ENCODE data around the gene ITPR2.

The ITPR2 gene

GRCh38 chr12:26410689-26411088 is 422.3 kb downstream of the ITPR2 start:
- CTCF ChIA-PET: interaction anchor here (0.6 kb wide), 1 partner anchor 602 kb away, joined by 3 read pairs; no protein-coding TSS in a partner anchor
- POLR2A ChIA-PET: no interaction called here
- TF ChIP-seq CTBP1 (IDR thresholded peaks at IDR 0.05; ENCODE audit: borderline replicate concordance) (no peak), FOXK2 (IDR thresholded peaks at IDR 0.05) (no peak), ARNT (IDR thresholded peaks at IDR 0.05) (no peak), SP1 (IDR thresholded peaks at IDR 0.05) (no peak), TARDBP (IDR thresholded peaks at IDR 0.05) (no peak), LEF1 (IDR thresholded peaks at IDR 0.05; ENCODE audit: borderline replicate concordance) (no peak), FOXA1 (IDR thresholded peaks at IDR 0.05) (no peak), BHLHE40 (IDR thresholded peaks at IDR 0.05; ENCODE audit: borderline replicate concordance) (no peak), ZNF384 (IDR thresholded peaks at IDR 0.05) (no peak), NFRKB (IDR thresholded peaks at IDR 0.05) (no peak), L3MBTL2 (conservative IDR thresholded peaks at IDR 0.05) (no peak), ELF4 (IDR thresholded peaks at IDR 0.05) (no peak), PKNOX1 (IDR thresholded peaks at IDR 0.05) (no peak), FOXM1 (IDR thresholded peaks at IDR 0.05; ENCODE audit: borderline replicate concordance) (no peak), HDGF (IDR thresholded peaks at IDR 0.05; ENCODE audit: borderline replicate concordance) (no peak)
- no peak for DNase-seq (ENCODE audit: extremely low spot score)

GRCh38 chr12:26406813-26407212 is 426.2 kb downstream of the ITPR2 start:
- TF ChIP-seq TARDBP (IDR thresholded peaks at IDR 0.05) (no peak), LEF1 (IDR thresholded peaks at IDR 0.05; ENCODE audit: borderline replicate concordance) (no peak), ARNT (IDR thresholded peaks at IDR 0.05) (no peak), SUZ12 (IDR thresholded peaks at IDR 0.05) (no peak), FOXK2 (IDR thresholded peaks at IDR 0.05) (no peak), FOXA1 (IDR thresholded peaks at IDR 0.05) (no peak), HDGF (IDR thresholded peaks at IDR 0.05; ENCODE audit: borderline replicate concordance) (no peak), PKNOX1 (IDR thresholded peaks at IDR 0.05) (no peak), NFRKB (IDR thresholded peaks at IDR 0.05) (no peak), L3MBTL2 (conservative IDR thresholded peaks at IDR 0.05) (no peak), ELF4 (IDR thresholded peaks at IDR 0.05) (no peak), FOXM1 (IDR thresholded peaks at IDR 0.05; ENCODE audit: borderline replicate concordance) (no peak)
- ChIA-PET POLR2A (no interaction called here), CTCF (no interaction called here)
- DNase-seq (ENCODE audit: extremely low spot score): no peak

GRCh38 chr12:26406391-26406790 is 426.6 kb downstream of the ITPR2 start:
- TF ChIP-seq LEF1 (IDR thresholded peaks at IDR 0.05; ENCODE audit: borderline replicate concordance) (no peak), FOXK2 (IDR thresholded peaks at IDR 0.05) (no peak), FOXM1 (IDR thresholded peaks at IDR 0.05; ENCODE audit: borderline replicate concordance) (no peak)
- POLR2A ChIA-PET: no interaction called here
- CTCF ChIA-PET: no interaction called here
- DNase-seq (ENCODE audit: extremely low spot score): no peak

DNA sequence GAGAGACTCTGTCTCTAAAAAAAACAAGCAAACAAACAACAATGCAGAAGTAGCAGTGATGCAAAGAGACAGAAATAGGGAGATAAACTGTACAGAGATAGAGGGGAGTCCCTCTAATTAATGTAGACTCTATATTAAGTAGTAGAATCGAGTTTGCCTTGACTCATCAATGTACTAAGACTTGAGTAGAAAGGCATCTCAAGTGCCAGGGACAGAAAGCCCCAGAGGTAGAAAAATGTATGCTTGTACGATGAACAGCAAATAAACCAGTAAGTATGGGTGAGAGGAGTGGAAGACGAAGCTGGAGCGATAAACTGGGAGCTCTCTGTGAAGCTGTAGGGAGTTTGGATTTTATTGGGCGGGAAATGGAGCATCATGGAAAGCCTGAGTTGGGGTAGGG is 429.4 kb downstream of the ITPR2 start:
- no peak for DNase-seq (ENCODE audit: extremely low spot score)
- ChIA-PET CTCF (no interaction called here), POLR2A (no interaction called here)
- no peak for TF ChIP-seq HDGF (IDR thresholded peaks at IDR 0.05; ENCODE audit: borderline replicate concordance)
- TF ChIP-seq SUZ12 (IDR thresholded peaks at IDR 0.05): no peak
- TF ChIP-seq TARDBP (IDR thresholded peaks at IDR 0.05): no peak
- TF ChIP-seq ZNF384 (IDR thresholded peaks at IDR 0.05): no peak
- TF ChIP-seq ELF4 (IDR thresholded peaks at IDR 0.05): no peak
- no peak for TF ChIP-seq NFRKB (IDR thresholded peaks at IDR 0.05)
- TF ChIP-seq CTBP1 (IDR thresholded peaks at IDR 0.05; ENCODE audit: borderline replicate concordance): no peak
- no peak for TF ChIP-seq LEF1 (IDR thresholded peaks at IDR 0.05; ENCODE audit: borderline replicate concordance)
- TF ChIP-seq FOXM1 (IDR thresholded peaks at IDR 0.05; ENCODE audit: borderline replicate concordance): no peak
- TF ChIP-seq SP1 (IDR thresholded peaks at IDR 0.05): no peak

GRCh38 chr12:26402648-26403047 is 430.3 kb downstream of the ITPR2 start:
- no peak for DNase-seq (ENCODE audit: extremely low spot score)
- ChIA-PET POLR2A (no interaction called here), CTCF (no interaction called here)
- TF ChIP-seq HDGF (IDR thresholded peaks at IDR 0.05; ENCODE audit: borderline replicate concordance): no peak
- TF ChIP-seq LEF1 (IDR thresholded peaks at IDR 0.05; ENCODE audit: borderline replicate concordance): no peak
- TF ChIP-seq FOXA1 (IDR thresholded peaks at IDR 0.05): no peak
- no peak for TF ChIP-seq NFRKB (IDR thresholded peaks at IDR 0.05)
- no peak for TF ChIP-seq FOXM1 (IDR thresholded peaks at IDR 0.05; ENCODE audit: borderline replicate concordance)
- no peak for TF ChIP-seq SP1 (IDR thresholded peaks at IDR 0.05)
- TF ChIP-seq ZNF384 (IDR thresholded peaks at IDR 0.05): no peak

DNA sequence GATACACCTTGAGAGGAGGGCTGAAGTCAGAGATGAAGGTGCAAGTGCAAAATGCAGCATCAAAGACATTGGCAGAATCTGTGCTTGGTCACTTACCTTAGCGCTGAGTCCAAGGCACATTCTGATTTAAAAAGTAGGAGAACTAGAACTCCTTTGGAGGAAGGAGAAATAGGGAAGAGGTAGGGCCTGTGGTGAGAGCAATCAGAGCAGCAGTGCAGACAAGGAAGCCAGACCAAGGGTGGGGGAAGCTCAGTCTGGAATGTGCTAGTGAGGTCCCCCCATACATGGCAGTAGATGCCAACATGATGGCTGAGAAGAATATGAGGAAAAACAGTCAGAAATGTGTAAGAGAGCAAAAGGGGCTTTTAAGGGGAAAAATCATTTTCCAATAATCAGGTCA is 431.1 kb downstream of the ITPR2 start:
- ChIA-PET CTCF (no interaction called here), POLR2A (no interaction called here)
- DNase-seq (ENCODE audit: extremely low spot score): no peak
- TF ChIP-seq ELF4 (IDR thresholded peaks at IDR 0.05): no peak
- no peak for TF ChIP-seq HDGF (IDR thresholded peaks at IDR 0.05; ENCODE audit: borderline replicate concordance)
- no peak for TF ChIP-seq CTBP1 (IDR thresholded peaks at IDR 0.05; ENCODE audit: borderline replicate concordance)
- TF ChIP-seq BHLHE40 (IDR thresholded peaks at IDR 0.05; ENCODE audit: borderline replicate concordance): no peak
- TF ChIP-seq L3MBTL2 (conservative IDR thresholded peaks at IDR 0.05): no peak
- TF ChIP-seq LEF1 (IDR thresholded peaks at IDR 0.05; ENCODE audit: borderline replicate concordance): no peak
- no peak for TF ChIP-seq ZNF384 (IDR thresholded peaks at IDR 0.05)
- no peak for TF ChIP-seq FOXM1 (IDR thresholded peaks at IDR 0.05; ENCODE audit: borderline replicate concordance)

- TF ChIP-seq BHLHE40 (IDR thresholded peaks at IDR 0.05; ENCODE audit: borderline replicate concordance): no peak
- no peak for TF ChIP-seq FOXK2 (IDR thresholded peaks at IDR 0.05)
- TF ChIP-seq L3MBTL2 (conservative IDR thresholded peaks at IDR 0.05): no peak
- no peak for TF ChIP-seq TARDBP (IDR thresholded peaks at IDR 0.05)
- no peak for TF ChIP-seq LEF1 (IDR thresholded peaks at IDR 0.05; ENCODE audit: borderline replicate concordance)
- TF ChIP-seq FOXM1 (IDR thresholded peaks at IDR 0.05; ENCODE audit: borderline replicate concordance): no peak
- TF ChIP-seq SUZ12 (IDR thresholded peaks at IDR 0.05): no peak
- TF ChIP-seq FOXA1 (IDR thresholded peaks at IDR 0.05): no peak
- no peak for TF ChIP-seq ARNT (IDR thresholded peaks at IDR 0.05)
- TF ChIP-seq PKNOX1 (IDR thresholded peaks at IDR 0.05): no peak
- no peak for TF ChIP-seq CTBP1 (IDR thresholded peaks at IDR 0.05; ENCODE audit: borderline replicate concordance)
- TF ChIP-seq ELF4 (IDR thresholded peaks at IDR 0.05): no peak
- TF ChIP-seq HDGF (IDR thresholded peaks at IDR 0.05; ENCODE audit: borderline replicate concordance): no peak
- no peak for TF ChIP-seq SP1 (IDR thresholded peaks at IDR 0.05)
- TF ChIP-seq NFRKB (IDR thresholded peaks at IDR 0.05): no peak
- ChIA-PET CTCF (interaction anchor here (0.6 kb wide), 1 partner anchor 649 kb away, joined by 3 read pairs; no protein-coding TSS in a partner anchor), POLR2A (no interaction called here)
- DNase-seq (ENCODE audit: extremely low spot score): no peak
Observed at GRCh38 chr12:26400627-26401026, 432.4 kb downstream of the ITPR2 start.
